ENCODE results near the gene TEAD2.

GRCh38 chr19:49344505-49345423, 17.5 kb downstream of the TEAD2 start:
- no peak for TF ChIP-seq EP300 (IDR thresholded peaks at IDR 0.05; ENCODE audit: borderline replicate concordance)
- no peak for TF ChIP-seq CREB1 (IDR thresholded peaks at IDR 0.05; ENCODE audit: low read depth)
- no peak for TF ChIP-seq CEBPB (IDR thresholded peaks at IDR 0.05)
- no peak for TF ChIP-seq YY1 (IDR thresholded peaks at IDR 0.05; ENCODE audit: low read depth)
- no peak for TF ChIP-seq EGR1 (IDR thresholded peaks at IDR 0.05)
- TF ChIP-seq FOXM1 (IDR thresholded peaks at IDR 0.05; ENCODE audit: borderline replicate concordance, low read depth) = no peak
- TF ChIP-seq TAF1 (IDR thresholded peaks at IDR 0.05; ENCODE audit: low read depth) = no peak
- TF ChIP-seq NFIC (IDR thresholded peaks at IDR 0.05) = no peak
- TF ChIP-seq RAD21 (IDR thresholded peaks at IDR 0.05; ENCODE audit: low read depth) = no peak
- no peak for TF ChIP-seq ZBTB7A (IDR thresholded peaks at IDR 0.05; ENCODE audit: low read depth)
- no peak for TF ChIP-seq USF1 (IDR thresholded peaks at IDR 0.05)
